GM12865 (cell line): ENCODE results near the gene FSTL4.

Experiments
- DNase-seq: peaks from one replicate; pipeline ENCODE4 v3.0.0; 2010; ENCODE audit warnings: low read depth
- H3K4me3 ChIP-seq: 2 replicates; pipeline ENCODE4 v1.5.1; 2011; ENCODE audit warnings: mild to moderate bottlenecking, low read depth, low read length, control low read depth
- TF ChIP-seq, protein P1 (sequence below): IDR thresholded peaks from 2 replicates; pipeline ENCODE4 v1.5.1; 2011; ENCODE audit warnings: low read length, control low read depth, low read depth, inconsistent platforms; ENCODE audit not compliant: insufficient read depth; ENCODE audit errors: missing control alignments

Gene FSTL4

DNA sequence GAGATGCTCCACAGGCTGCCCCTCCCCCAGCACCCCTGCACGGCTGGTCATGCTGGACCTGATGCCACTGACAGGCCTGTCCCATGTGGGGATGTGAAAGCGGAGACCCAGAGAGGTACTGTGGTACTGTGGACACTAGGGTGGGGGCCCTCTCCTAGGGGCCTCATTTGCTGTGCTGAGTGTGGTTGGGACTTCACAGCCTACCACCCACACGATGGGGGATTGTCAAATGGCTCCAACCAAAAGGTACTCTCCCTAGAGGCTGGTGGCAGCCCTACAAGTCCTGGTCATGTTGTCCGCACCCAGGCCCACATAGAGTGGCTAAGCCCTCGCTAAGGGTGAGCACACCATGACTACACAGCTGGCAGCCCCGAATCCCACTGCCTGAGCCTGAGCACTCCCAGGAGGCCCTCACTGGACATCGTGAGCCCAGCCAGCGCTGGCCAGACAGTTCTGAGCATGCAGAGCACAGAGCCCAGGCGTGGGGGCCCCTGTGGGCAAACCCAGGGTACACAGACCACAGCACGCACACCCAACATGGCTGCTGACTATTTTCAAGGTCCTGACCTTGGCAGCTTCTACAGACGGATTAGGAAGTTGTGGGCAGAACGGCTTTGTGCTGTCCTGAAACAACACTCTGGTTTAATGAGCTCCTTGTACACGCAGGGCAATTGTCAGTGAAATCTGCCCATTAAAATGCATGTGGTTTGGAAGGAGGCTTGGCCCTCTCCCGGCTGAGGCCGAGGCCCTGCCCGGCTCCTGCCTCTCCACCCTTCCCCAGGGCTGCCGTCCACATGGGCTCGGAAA lies 346.4 kb downstream of the FSTL4 start:
- peak; percentile 43 for DNase-seq
- H3K4me3 ChIP-seq, result no peak overlapping the region
- TF ChIP-seq, protein P1, sequence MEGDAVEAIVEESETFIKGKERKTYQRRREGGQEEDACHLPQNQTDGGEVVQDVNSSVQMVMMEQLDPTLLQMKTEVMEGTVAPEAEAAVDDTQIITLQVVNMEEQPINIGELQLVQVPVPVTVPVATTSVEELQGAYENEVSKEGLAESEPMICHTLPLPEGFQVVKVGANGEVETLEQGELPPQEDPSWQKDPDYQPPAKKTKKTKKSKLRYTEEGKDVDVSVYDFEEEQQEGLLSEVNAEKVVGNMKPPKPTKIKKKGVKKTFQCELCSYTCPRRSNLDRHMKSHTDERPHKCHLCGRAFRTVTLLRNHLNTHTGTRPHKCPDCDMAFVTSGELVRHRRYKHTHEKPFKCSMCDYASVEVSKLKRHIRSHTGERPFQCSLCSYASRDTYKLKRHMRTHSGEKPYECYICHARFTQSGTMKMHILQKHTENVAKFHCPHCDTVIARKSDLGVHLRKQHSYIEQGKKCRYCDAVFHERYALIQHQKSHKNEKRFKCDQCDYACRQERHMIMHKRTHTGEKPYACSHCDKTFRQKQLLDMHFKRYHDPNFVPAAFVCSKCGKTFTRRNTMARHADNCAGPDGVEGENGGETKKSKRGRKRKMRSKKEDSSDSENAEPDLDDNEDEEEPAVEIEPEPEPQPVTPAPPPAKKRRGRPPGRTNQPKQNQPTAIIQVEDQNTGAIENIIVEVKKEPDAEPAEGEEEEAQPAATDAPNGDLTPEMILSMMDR, result no peak

DNA sequence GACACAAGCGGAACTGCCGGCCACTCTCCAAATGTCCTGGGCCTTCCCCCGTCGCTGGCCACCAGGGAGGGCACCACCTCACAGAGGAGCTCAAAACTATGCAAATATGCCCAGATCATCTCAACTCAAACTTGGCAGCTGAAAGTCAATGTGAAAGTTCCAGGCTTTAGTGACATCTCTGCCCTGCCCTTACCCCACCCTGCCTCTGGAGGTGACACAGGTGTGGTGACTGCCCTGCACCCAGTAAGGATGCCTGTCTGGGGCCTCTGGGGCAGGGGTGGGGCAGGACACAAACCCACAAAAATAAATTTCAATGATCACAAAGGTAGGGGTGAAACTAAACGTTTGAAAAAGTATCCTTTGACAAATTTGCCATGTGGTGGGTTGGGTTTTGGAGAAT lies 347.1 kb downstream of the FSTL4 start:
- peak; percentile 38 for DNase-seq
- TF ChIP-seq, protein P1, result no peak

DNA sequence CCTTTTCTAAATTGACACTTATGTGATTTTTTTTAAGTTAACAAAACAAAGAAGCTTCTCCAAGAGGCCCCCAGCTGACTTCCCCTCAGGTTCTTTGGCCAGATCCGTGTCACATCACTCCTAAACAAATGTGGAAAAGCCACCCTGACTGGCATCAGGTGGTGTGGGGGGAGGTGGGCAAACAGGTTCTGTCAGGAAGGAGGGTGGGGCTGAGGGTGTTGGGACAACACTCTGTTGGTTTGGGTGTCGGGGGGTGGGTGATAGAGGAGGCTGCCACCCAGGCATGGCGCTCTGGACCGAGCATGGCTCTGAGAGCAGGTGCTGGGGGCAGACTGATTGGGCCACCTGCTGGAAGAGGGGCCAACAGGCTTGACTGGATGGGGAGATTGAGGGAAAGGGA lies 349.7 kb downstream of the FSTL4 start:
- DNase-seq, result no peak
- no peak overlapping the region for H3K4me3 ChIP-seq
- TF ChIP-seq, protein P1, result no peak

More for the DNA sequence above, 347.1 kb downstream of the FSTL4 start:
- no peak overlapping the region for H3K4me3 ChIP-seq

DNA sequence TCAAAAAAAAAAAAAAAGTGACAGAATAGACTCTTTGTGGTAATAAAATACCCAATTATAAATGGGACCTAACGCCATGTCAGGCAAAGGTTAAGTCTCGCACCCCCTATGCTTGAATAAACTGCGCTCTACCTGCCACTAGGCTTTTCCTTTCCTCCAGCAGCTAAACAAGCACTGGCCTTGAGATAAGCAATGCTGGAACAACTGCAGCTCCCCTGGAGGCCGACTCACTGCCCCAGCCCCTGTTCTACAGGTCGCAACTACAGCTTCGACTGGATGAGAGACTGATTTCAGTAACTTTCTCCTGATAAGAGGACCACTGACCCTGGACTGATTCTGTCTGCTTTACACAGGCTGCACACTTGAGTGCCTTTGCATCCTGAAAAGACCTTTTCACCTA lies 350.3 kb downstream of the FSTL4 start:
- H3K4me3 ChIP-seq, result no peak overlapping the region
- TF ChIP-seq, protein P1, result no peak
- no peak for DNase-seq

DNA sequence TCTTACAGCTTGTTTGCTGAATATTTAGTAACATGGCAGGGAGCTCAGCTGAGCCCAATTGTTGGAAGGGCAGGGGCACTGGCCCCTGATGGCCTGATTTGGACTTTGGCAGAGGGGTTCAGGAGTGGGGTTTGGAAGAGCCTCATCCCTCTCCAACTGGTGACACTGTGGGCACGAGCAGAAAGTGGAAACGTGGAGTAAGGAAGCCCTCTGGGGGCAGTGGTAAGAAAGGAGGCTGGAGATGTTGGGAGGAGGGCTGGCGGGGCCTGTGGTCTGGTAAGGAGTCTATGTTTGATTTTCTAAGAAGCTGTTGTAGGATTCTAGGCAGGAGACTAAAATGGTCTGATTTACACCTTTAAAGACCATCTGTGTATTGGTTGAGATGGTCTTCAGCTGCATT lies 351.6 kb downstream of the FSTL4 start:
- no peak overlapping the region for H3K4me3 ChIP-seq
- DNase-seq, result no peak
- TF ChIP-seq, protein P1, result peak; percentile 6

DNA sequence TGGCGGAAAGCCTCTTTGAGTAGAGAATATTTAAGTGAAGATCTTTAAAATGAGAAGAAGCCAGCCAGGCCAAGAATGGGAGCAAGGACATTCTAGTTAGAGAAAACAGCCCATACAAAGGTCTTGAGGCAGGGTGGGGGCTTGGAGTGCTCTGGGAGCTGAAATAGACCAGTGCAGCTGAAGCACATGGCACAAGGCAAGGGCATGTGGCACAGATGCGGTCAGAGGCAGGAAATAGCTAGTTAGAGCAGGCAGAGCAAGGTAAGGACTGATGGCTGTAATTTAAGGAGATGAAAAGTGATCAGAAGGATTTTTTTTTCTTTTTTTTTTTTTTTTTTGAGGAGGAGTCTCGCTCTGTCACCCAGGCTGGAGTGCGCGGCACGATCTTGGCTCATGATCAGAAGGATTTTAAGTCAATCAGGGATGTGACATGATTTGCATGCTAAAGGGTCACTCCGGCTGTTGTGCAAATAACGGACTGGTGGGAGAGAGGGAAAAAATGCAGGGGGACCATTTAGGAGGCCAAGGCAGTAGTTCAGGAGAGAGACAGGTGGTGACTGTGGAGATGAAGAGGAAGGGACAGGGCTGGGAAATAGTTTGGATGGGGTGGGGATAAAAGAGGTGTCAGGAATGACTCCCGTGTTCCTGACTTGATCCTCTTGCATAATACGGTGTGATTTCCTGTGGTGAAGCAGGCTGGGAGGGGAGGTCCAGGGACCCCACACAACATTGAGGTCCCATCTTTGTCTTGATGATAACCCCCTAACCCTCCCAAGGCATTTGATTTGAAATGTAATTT lies 352.9 kb downstream of the FSTL4 start:
- DNase-seq, result no peak
- no peak overlapping the region for H3K4me3 ChIP-seq
- TF ChIP-seq, protein P1, result no peak

DNA sequence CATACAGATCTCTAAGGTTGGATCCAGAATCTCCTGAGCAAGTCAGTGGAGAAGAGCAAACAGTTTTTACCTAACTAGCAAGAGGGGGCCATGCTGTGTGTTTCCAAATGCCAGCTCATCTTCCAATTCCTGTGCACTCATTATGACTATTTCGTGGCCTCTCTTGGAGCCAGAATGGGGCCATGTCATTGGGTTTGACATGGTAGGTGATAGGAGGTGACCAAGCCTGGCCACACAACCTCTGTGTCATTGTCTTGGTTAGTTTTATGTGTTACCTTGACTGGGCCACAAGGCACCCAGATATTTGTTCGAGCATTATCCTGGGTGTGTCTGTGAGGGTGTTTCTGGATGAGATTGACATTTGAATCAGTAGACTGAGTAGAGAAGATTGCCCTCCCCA lies 354.4 kb downstream of the FSTL4 start:
- H3K4me3 ChIP-seq, result no peak overlapping the region
- TF ChIP-seq, protein P1, result no peak
- DNase-seq, result no peak
